GM18867 (cell line): ENCODE results near the gene IGFBPL1.
"Not testable (repeated sequence)": the region's sequence is repeated elsewhere in the genome, so short reads cannot be mapped to it uniquely, and the experiment has no call there.

ENCODE experiments used
- ATAC-seq: cut with Tn5 transposase; IDR thresholded peaks from one replicate; pipeline ENCODE4 v1.9.1; 2021; ENCODE audit warnings: mild to moderate bottlenecking, moderate library complexity; ENCODE audit not compliant: unreplicated experiment

IGFBPL1 gene

DNA sequence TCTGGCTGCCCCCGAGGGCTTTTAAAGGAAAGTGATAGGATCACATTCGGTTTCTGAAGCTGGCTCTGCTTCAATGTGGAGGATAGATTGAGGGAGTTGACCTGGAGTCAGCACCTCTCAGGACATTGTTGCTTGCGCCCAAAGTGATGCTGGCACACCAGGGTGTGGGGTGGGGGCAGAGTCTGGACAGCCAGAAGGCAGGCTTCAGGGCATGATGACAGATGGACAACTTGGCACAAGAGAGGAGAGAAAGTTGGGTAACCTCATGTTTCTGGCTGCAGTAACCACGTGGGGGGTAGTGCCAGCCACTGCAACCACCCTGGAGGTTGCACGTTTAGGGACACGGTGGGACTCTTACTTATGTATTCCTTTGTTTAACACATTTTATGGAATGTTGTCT, 22.3 kb downstream of the IGFBPL1 start:
- ATAC-seq: no peak

- ATAC-seq: not testable (repeated sequence)
Observed at GRCh38 chr9:38399191-38399590, 25.1 kb downstream of the IGFBPL1 start.

DNA sequence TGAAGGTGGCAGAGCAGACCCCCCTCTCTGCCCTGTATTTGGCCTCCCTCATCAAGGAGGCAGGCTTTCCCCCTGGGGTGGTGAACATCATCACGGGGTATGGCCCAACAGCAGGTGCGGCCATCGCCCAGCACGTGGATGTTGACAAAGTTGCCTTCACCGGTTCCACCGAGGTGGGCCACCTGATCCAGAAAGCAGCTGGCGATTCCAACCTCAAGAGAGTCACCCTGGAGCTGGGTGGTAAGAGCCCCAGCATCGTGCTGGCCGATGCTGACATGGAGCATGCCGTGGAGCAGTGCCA, 27.9 kb downstream of the IGFBPL1 start:
- no peak for ATAC-seq

GRCh38 chr9:38395653-38396370, 28.4 kb downstream of the IGFBPL1 start:
- no peak for ATAC-seq

- no peak for ATAC-seq
Observed at GRCh38 chr9:38394416-38394815, 29.8 kb downstream of the IGFBPL1 start.

DNA sequence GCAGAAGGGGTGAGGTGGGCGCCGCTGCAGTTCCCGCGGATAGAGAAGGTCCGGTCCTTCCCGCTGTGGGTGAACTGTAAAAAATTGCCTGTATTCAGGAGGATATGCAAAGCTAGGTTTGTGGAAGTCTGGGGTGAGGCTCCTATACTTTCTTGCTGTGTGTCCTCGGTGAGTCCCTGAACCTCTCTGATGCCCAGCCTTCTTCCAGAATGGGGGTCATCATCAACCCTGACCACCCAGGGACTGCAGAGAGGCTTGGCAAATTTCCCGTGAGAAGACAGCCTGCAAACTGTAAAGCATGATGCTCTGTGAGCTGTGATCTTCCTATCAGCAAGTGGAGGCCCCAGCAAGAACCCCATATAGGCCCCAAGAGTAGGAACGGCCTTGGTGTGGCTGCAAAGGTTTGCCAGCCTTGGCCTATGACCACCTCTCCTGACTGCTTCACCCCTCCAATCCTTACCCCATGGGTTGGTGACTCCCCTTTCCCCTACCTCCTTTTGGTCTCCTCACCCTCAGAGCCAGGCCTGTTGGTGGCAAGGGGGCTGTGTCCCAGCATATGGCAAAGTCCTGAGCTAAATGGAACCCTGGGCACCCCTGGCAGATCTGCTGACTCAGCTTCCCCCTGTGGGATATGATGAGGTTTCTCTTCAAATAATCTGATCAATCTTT, 31.0 kb downstream of the IGFBPL1 start:
- peak; percentile 1 for ATAC-seq

DNA sequence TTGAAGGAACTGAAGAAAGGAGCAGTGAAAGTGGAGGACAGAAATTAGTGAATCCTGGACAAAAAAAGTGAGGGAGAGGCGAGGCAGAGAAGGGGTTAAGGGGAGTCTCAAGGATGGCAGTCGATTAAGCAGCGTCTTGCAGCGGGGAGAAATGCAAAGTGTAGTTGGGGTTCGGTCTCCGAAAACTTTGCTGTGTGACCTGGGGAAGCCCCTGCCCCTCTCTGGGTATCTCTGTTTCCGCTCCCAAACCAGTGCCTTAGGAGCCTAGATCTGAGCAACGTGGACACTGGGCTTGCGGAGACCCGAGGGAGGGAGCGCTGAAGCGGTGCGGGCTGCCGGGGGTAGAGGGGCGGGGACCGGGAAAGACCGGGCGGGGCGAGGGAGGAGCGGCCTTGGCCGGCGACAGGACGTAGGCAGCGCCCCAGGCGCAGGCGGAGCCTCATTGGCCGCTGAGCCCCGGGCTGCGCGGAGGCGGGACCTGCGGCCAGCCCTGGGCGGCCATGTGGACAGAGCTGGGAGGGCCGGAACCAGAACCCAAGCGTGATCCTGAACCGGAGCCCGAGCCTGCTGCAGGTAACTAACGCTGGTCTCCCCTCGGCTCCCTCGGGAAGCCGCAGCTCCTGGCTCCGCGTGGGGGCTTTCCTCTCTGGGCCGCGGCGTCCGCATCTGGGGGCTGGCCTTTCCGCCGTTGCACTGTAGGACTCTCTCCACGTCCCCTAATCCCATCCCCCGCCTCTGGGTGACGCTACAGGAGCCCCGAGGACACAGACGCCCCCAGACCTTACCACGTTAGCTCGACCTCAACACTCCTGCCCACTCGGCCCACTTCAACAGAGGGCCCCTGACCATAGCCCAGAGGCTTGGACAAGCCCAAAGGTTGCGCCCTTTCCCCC, 31.8 kb downstream of the IGFBPL1 start, which contains the start of gene ALDH1B1:
ALDH1B1 (plus strand) TSS at position 468 of the 893 bp plus-strand sequence. CDS start 3,047 bp downstream, outside the sequence.
- ATAC-seq: peak; percentile 99

GRCh38 chr9:38391278-38392118, 32.8 kb downstream of the IGFBPL1 start:
- no peak for ATAC-seq

GRCh38 chr9:38390851-38391250, 33.4 kb downstream of the IGFBPL1 start:
- ATAC-seq: no peak

DNA sequence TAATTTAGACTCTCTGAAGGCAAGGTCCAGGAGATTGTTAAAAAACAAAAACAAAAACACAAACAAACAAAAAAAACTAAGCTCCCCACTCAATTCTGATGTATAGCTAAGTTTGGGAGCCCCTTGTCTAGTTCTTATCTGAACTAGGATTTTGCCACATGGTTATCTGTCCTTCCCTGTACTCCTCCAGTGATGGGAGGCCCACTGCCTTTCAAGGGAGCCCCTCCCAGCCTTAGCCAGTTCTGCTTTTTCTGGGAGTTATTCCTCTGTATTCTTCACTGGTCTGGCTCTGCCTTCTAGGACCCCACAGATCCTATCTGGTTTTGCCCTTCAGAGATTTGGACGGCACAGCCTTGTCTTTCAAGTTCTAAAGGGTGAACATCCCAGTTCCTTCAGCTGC, 33.8 kb downstream of the IGFBPL1 start:
- no peak for ATAC-seq

DNA sequence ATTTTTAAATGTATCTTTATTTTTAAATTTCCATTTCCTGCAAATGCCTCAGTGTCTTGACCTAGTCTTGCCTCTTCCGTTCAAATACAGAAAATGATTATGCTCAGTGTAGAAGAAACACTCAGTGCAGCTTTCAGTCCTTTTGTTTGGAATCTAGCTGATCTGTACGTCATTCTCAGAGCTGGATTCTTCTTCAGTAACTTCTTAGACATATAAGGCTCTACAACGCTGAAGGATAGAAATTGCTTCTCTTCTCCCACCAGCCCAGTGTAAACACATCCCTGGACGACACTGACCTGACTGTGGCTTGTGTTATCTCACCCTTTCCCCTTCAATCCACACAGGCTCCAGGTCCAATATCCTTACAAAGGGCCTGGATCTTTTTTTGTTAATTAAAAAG, 34.9 kb downstream of the IGFBPL1 start:
- no peak for ATAC-seq

GRCh38 chr9:38388283-38389223, 35.7 kb downstream of the IGFBPL1 start:
- ATAC-seq: no peak

- no peak for ATAC-seq
Observed at GRCh38 chr9:38387751-38388150, 36.5 kb downstream of the IGFBPL1 start.

DNA sequence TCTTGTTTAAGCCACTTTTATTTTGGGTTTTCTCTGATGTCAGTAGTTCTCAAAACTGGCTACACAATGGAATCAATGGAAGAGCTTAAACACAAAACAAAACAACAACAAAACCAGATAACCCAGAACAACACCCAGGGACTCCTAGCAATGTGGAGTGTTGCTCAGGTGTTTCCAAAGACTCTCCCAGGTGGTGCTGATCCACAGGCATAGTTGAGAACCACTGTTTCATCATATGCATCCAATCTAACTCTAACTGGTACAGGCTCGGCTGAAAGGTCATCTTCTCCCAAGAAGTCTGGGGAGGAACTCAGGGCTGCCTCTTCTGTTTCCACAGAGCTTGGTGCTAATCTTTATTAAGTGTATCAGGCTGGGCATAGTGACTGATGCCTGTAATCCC, 37.2 kb downstream of the IGFBPL1 start:
- ATAC-seq: no peak

GRCh38 chr9:38386319-38386895, 37.8 kb downstream of the IGFBPL1 start:
- ATAC-seq: no peak

- ATAC-seq: no peak
Observed at GRCh38 chr9:38385896-38386295, 38.4 kb downstream of the IGFBPL1 start.

GRCh38 chr9:38384990-38385848, 39.0 kb downstream of the IGFBPL1 start:
- ATAC-seq: no peak

- ATAC-seq: no peak
Observed at GRCh38 chr9:38382141-38382540, 42.1 kb downstream of the IGFBPL1 start.
